Fibroblast of mammary gland (primary cell): Measurements from ENCODE around the gene SUV39H2.

Experiments used
- DNase-seq: peaks from one replicate; pipeline ENCODE4 v3.0.0-alpha.2; 2010; ENCODE audit warnings: low read depth
- H3K4me3 ChIP-seq: 2 replicates; pipeline ENCODE4 v1.5.1; 2011; ENCODE audit warnings: low read depth, mild to moderate bottlenecking, low read length, moderate library complexity; ENCODE audit not compliant: control insufficient read depth
- CTCF ChIP-seq: conservative IDR thresholded peaks from 2 replicates; pipeline ENCODE4 v1.5.1; 2011; ENCODE audit warnings: low read depth, low read length, inconsistent platforms; ENCODE audit not compliant: control insufficient read depth, insufficient read depth

SUV39H2 gene

DNA sequence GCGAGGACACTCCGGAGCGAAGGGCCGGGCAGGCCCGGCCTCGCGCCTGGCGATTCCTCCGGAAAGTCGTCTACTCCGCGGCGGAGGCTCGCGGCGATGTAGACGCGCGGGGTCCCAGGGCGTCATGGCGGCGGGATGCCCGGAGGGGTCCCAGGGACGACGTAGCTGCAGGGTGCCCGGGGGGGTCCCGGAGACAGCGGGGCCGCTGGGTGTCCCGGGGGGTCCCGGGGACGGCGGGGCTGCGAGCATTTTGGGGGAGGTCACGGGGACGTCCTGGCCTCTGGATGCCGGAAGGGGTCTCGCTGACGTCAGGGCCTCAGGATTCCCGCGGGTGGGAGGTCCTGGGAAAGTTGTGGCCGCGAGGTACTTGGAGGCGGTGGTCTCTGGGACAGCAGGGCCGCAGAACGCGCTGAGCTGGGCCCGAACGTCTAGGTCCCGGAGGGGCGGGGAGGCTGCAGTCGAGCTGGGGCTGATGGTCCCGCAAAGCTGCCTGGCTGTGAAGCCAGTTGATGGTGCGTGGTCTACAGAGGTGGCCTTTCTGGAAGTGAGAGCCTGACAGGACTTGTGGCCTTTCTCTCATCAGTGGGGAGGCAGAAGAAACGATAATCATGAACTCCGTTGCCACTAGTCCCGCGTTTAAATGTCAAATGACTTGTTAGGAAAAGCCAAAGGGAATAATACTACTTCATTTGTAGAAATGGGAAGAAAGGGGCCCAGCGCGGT is 39.9 kb upstream of the SUV39H2 start:
- DNase-seq, result no peak
- H3K4me3 ChIP-seq, result peak overlapping the region; percentile 92
- TF ChIP-seq CTCF, result no peak

GRCh38 chr10:14839305-14839695 is 39.4 kb upstream of the SUV39H2 start:
- no peak for TF ChIP-seq CTCF
- peak overlapping the region; percentile 92 for H3K4me3 ChIP-seq
- peak; percentile 16 for DNase-seq

DNA sequence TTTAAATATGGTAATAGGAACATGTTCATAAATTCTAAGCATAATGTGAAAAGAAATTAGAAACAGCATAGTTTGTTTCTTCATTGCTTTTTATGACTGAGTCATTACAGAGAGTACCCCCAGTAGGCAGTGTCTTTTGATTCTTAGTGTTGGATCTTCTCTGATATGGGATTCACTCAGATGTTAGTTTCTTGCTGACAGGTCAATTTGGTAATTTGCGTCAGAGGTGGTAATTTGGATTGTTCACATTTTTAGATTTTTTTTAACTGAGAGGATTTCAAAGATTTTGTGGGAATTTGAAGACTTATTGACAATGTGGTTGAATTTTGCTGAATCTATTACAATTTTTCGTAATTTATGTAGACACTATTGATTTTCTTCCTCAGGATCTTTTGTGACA is 38.5 kb upstream of the SUV39H2 start:
- no peak for TF ChIP-seq CTCF

GRCh38 chr10:14843327-14843988 is 35.2 kb upstream of the SUV39H2 start:
- no peak for TF ChIP-seq CTCF
- no peak for DNase-seq
- H3K4me3 ChIP-seq, result no peak overlapping the region

More for the DNA sequence above, 38.5 kb upstream of the SUV39H2 start:
- no peak overlapping the region for H3K4me3 ChIP-seq
- no peak for DNase-seq

DNA sequence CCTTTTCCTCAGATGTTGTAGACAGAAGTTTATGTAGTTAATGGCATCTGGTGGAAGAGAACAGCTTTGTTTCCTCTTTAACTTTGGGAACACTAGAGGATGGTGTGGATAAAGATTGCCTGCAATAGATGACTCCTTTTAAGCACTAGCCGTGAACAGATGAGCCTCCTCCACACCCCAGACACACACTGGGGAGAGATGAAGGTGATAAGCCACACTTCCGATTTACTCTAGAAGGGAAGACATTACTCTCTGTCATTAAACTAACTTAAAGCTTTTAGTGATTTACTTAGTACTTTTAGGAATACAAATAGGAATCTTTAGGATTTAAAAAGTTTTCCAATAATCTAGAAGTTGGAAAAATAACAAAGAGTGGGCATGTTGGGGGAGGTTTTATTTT is 33.7 kb upstream of the SUV39H2 start:
- no peak for TF ChIP-seq CTCF
- H3K4me3 ChIP-seq, result no peak overlapping the region
- no peak for DNase-seq

DNA sequence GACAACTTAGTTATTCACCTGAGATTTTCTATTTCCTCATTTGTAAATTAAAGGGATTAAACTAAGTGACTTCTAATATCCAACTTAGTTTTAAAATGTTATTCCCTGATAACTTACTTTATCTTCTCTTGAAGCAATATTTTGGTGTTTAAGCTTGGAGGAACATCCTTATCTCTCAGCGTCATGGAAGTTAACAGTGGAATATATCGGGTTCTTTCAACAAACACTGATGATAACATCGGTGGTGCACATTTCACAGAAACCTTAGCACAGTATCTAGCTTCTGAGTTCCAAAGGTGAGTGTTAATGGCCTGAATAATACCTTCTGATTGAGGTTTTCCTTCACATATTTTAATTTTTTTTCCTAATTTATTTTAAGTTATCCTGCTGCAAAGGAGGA is 26.4 kb upstream of the SUV39H2 start:
- H3K4me3 ChIP-seq, result no peak overlapping the region
- DNase-seq, result no peak
- no peak for TF ChIP-seq CTCF
